Progenitor cell of endocrine pancreas (in vitro differentiated cells): ENCODE results near the gene RUNDC3A. TPM values are rescaled to one million over a fixed set of nuclear protein-coding genes. Genes with fewer than 3 reads are reported as not detected.
"Not testable (repeated sequence)": the region's sequence is repeated elsewhere in the genome, so short reads cannot be mapped to it uniquely, and the experiment has no call there.

Source experiments
- DNase-seq: peaks from one replicate; pipeline ENCODE4 v3.0.0; 2021; ENCODE audit warnings: low spot score; ENCODE audit not compliant: unreplicated experiment
- H3K27ac Mint-ChIP-seq: 2 replicates; pipeline ENCODE4 v1.8.0; 2021; ENCODE audit warnings: mild to moderate bottlenecking, moderate library complexity, mixed read lengths
- H3K27me3 Mint-ChIP-seq: 2 replicates; pipeline ENCODE4 v1.8.0; 2021; ENCODE audit warnings: mixed read lengths
- H3K36me3 Mint-ChIP-seq: 2 replicates; pipeline ENCODE4 v1.8.0; 2022; ENCODE audit warnings: mixed read lengths; ENCODE audit not compliant: insufficient read depth
- H3K4me1 Mint-ChIP-seq: 2 replicates; pipeline ENCODE4 v1.8.0; 2021; ENCODE audit warnings: low read depth, mixed read lengths
- H3K4me3 Mint-ChIP-seq: 2 replicates; pipeline ENCODE4 v1.8.0; 2021; ENCODE audit warnings: low read depth, mild to moderate bottlenecking, moderate library complexity, mixed read lengths
- H3K9me3 Mint-ChIP-seq: 2 replicates; pipeline ENCODE4 v1.8.0; 2021; ENCODE audit warnings: low read depth, mixed read lengths
- total RNA-seq: library from RNA; stranded (reverse); gene quantifications from 2 replicates; pipeline ENCODE4 v1.2.1, GENCODE V29; 2021
- TF ChIP-seq, protein P1 (sequence below): fragments of 200-600 bp; sonication (generic); IDR thresholded peaks from one replicate; pipeline ENCODE4 v1.5.0; 2021; ENCODE audit warnings: antibody characterized with exemption, mild to moderate bottlenecking; ENCODE audit not compliant: unreplicated experiment

RUNDC3A gene
- total RNA-seq, 1 donor from 2014 or later, result 9.3 TPM

DNA sequence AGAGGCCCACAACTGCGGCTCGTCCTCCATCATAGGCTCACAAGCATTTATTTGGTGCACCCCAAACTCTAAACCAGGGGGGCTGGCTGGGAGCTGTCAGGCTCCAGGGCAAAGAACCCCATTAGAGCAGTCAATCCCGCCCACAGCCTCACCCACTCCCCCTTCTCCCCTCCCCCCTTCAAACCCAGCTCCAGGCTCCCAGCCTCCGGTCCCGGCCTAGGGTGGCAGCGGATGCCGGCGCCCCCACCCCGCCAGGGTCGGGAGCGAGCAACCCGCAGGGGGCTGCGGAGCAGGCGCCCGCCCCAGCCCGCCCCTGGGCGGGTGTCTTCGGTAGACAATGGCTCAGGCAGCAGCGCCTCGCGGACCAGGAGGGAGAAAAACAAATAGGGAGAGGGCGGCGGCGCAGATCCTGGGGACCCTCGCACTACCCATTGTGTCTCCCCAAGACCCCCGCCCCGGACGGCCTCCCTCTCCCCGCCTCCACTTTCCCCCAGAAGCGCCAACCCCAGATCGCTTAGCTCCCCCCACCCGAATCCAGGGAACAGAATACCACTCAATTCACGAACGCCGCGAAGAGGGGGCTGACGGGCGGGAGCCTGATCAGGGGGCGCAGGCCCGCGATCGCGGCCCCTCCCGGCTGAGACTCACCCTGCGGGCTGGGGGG, 54.7 kb downstream of the RUNDC3A start:
- DNase-seq, result no peak

DNA sequence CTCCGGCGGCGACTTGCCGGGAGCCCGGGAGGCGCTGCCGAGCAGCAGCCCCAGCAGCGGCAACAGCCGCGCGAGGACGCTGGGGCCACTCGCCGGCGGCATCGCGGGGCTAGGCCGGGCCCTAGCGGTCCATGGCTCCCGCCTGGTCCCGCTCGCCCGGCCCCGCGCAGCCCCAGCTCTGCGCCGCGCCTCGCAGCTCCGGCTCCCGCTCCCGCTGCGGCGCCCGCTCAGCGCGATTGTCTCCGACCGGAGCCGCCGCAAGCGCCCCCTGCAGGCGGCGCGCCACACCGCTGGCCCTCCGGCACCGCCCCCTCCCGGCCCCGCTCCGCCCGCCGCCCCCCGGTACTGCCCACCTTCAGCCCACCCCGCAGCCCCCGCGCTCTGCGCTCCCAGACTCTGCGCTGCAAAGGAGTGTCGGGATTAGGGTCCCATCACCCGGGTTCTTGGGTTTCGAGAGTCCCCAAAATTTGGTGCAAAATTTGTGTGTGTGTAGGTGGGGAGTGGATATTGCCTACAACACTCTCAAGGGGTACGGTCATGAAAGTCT, 55.3 kb downstream of the RUNDC3A start, which contains the start of gene FAM171A2:
Gene FAM171A2, minus strand, starts transcription at position 241 of the 547 bp plus-strand sequence. Its CDS starts 139 bp downstream, at position 102.
- peak; percentile 73 for DNase-seq
- TF ChIP-seq, protein P1, sequence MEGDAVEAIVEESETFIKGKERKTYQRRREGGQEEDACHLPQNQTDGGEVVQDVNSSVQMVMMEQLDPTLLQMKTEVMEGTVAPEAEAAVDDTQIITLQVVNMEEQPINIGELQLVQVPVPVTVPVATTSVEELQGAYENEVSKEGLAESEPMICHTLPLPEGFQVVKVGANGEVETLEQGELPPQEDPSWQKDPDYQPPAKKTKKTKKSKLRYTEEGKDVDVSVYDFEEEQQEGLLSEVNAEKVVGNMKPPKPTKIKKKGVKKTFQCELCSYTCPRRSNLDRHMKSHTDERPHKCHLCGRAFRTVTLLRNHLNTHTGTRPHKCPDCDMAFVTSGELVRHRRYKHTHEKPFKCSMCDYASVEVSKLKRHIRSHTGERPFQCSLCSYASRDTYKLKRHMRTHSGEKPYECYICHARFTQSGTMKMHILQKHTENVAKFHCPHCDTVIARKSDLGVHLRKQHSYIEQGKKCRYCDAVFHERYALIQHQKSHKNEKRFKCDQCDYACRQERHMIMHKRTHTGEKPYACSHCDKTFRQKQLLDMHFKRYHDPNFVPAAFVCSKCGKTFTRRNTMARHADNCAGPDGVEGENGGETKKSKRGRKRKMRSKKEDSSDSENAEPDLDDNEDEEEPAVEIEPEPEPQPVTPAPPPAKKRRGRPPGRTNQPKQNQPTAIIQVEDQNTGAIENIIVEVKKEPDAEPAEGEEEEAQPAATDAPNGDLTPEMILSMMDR, result peak; percentile 94
- H3K27me3 Mint-ChIP-seq, result peaks cover 29% of the 10 kb centered on the region
- H3K4me1 Mint-ChIP-seq, result peaks cover 15% of the 10 kb centered on the region
- no peaks in the 10 kb centered on the region for H3K36me3 Mint-ChIP-seq
- peak within 1 kb of the TSS; percentile 83 for H3K27ac Mint-ChIP-seq
- peak within 1 kb of the TSS; percentile 81 for H3K4me3 Mint-ChIP-seq
- no peaks in the 10 kb centered on the region for H3K9me3 Mint-ChIP-seq

More for the DNA sequence above, 54.7 kb downstream of the RUNDC3A start:
- Mint-ChIP-seq H3K4me1 (peaks cover 15% of the 10 kb centered on the region), H3K27me3 (peaks cover 29% of the 10 kb centered on the region), H3K27ac (peak overlapping the region; percentile 74), H3K4me3 (peak overlapping the region; percentile 81), H3K9me3 (no peaks in the 10 kb centered on the region), H3K36me3 (no peaks in the 10 kb centered on the region)
- TF ChIP-seq, protein P1, result no peak

DNA sequence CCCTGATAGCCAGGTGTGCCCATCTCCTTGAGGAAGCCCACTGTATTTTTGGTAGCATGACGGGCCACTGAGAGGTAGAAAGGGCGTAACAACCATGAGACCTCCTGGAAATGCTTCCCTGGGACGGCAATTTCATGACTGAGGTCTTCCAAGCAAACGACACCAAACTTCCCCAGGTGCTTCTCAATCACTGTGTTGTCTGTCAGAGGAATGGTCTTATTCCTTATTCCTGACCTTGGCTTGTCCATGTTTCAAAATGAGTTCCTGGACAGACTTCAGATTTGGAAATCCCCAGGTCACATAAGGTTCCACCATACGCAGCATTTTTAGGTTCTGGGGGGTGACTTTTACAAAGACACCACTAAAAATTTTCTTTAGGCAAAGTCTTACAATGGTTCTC, 56.6 kb downstream of the RUNDC3A start:
- not testable (repeated sequence) for DNase-seq, H3K36me3 Mint-ChIP-seq, H3K9me3 Mint-ChIP-seq, H3K27ac Mint-ChIP-seq
- peaks cover 15% of the 10 kb centered on the region for H3K4me1 Mint-ChIP-seq
- H3K4me3 Mint-ChIP-seq, result peak overlapping the region; percentile 77
- peaks cover 29% of the 10 kb centered on the region for H3K27me3 Mint-ChIP-seq

DNA sequence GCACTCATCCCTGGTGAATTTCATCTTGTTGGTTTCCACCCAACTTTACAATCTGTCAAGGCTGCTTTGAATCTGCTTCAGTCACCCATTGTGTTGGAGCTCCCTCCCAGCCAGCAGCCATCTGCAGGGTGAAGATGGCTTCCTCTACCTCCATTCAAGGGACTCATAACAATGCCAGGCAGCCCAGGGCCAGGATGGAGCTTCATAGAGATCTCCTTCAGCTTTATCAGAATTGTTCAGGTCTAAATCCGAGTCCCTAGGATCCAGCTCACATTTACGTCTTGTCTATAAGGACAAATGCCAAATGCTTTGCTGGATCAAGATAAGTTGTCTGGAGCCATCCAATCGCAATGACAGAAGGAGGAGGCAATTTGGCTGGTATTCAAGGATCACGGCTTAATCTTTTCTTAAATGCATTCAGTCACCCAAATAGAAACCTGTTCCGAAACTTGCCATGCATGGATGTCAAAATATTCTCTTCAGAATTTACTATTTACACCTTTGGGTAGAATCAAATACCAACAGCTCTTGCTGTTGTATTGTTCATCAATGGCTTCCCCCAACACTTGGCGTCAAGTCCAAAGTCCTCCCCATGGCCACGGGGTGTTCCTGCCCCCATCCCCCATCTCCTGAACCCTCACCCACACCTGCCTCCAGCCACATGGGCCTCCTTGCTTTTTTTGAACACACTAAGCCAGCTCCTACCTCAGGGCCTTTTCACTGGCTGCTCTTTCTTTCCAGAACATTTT, 59.0 kb downstream of the RUNDC3A start:
- TF ChIP-seq, protein P1, result no peak
- H3K4me1 Mint-ChIP-seq, result no peaks in the 10 kb centered on the region
- H3K27ac Mint-ChIP-seq, result no peak overlapping the region
- no peak overlapping the region for H3K4me3 Mint-ChIP-seq
- no peak for DNase-seq
- H3K36me3 Mint-ChIP-seq, result no peaks in the 10 kb centered on the region
- H3K9me3 Mint-ChIP-seq, result peaks cover 3% of the 10 kb centered on the region
- peaks cover 29% of the 10 kb centered on the region for H3K27me3 Mint-ChIP-seq

Other genes with a start within 250 kb of the RUNDC3A start
- 54.1 and 55.4 TPM in 2 replicates for gene LSM12, start 241.9 kb upstream of the RUNDC3A start, total RNA-seq
- gene G6PC3, start 237.9 kb upstream of the RUNDC3A start, total RNA-seq, result 57.3 and 58.7 TPM in 2 replicates
- 39.0 and 41.3 TPM in 2 replicates for gene HDAC5, start 185.0 kb upstream of the RUNDC3A start, total RNA-seq
- gene HROB, start 166.7 kb upstream of the RUNDC3A start, total RNA-seq, result 10.1 and 12.8 TPM in 2 replicates
- 0.49 and 0.89 TPM in 2 replicates for gene ASB16, start 137.9 kb upstream of the RUNDC3A start, total RNA-seq
- 48.5 and 50.3 TPM in 2 replicates for gene TMUB2, start 121.6 kb upstream of the RUNDC3A start, total RNA-seq
- 117 and 135 TPM in 2 replicates for gene ATXN7L3, start 108.7 kb upstream of the RUNDC3A start, total RNA-seq
- 94.2 and 100 TPM in 2 replicates for gene UBTF, start 88.9 kb upstream of the RUNDC3A start, total RNA-seq
- gene SLC4A1, start 40.5 kb upstream of the RUNDC3A start, total RNA-seq, result not detected in 2 replicates
- gene SLC25A39, start 16.2 kb downstream of the RUNDC3A start, total RNA-seq, result 129 and 139 TPM in 2 replicates
- gene GRN, start 36.7 kb downstream of the RUNDC3A start, total RNA-seq, result 97.9 and 99.7 TPM in 2 replicates
- 39.9 and 42.5 TPM in 2 replicates for gene FAM171A2, start 55.3 kb downstream of the RUNDC3A start, total RNA-seq
- gene ITGA2B, start 81.0 kb downstream of the RUNDC3A start, total RNA-seq, result 1.2 and 2.6 TPM in 2 replicates
- gene GPATCH8, start 194.8 kb downstream of the RUNDC3A start, total RNA-seq, result 70.9 and 76.5 TPM in 2 replicates
- gene FZD2, start 248.9 kb downstream of the RUNDC3A start, total RNA-seq, result 73.6 and 89.7 TPM in 2 replicates